Smooth muscle cell of the brain vasculature (primary cell): ENCODE results near the gene PPM1N.
"Not testable (repeated sequence)": the region's sequence is repeated elsewhere in the genome, so short reads cannot be mapped to it uniquely, and the experiment has no call there.

Experiments used
- DNase-seq: peaks from one replicate; pipeline ENCODE4 v3.0.0-alpha.2; 2012; ENCODE audit warnings: low read depth, low spot score

Gene PPM1N

DNA sequence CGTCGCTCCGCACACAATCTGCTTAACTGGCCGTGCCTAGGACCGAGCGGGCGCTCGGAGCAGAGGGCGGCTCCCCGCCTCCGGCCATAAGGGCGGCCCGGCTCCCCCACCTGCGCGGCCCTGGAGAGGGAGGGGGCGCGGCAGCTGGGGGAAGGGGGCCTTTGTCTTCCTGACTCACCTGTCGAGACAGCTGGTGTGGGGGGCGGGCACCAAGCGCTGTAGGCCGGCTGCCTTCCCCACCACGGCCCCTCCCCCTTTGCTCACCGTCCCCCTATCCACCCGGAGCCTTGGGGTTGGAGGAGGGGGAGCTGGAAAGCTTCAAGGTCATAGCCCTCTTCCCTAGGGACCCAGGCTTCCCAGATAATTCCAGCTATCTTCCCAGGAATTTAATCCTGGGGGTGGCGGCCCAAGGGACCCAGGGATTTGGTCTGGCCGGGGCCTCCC is 10.2 kb downstream of the PPM1N start:
- no peak for DNase-seq

DNA sequence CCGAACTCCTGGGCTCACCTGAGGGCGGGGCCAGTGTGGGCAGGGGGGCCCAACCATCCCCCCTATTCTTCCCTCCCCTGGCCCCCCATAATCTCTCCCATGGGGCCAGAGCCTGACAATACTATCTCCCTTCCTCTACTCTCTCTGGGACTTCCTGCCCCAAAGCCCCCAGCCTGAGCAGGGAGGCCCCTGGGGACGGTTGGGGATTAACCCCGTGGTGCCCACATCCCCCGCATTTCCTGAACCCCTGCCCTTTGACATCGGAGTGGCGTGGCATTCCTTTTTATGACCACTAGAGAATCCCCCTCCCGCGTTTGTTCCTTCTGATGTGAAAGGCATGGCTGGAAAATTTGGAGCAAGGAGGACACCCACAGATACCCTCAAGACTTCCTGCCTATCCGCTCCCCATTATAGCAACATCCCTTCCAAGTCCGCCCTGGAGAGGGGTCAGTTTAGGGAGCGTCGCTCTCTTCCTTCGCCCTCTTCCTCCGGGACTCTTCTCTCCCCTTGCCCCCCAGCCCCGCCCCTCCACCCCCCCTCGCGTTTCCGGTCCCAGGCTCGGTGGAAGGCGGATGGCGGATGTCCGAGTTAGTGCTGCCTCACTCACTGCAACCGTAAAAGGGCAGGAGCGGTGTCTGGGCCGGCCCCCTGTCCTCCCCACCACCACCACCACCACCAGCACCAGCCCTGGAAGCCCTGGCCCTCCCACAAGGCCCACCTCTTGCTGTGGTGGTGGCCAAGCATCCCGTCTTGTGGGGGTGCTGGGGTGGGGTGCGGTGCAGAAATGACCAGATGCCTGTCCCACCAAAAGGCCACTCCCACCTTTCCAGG is 10.8 kb downstream of the PPM1N start:
- no peak for DNase-seq

DNA sequence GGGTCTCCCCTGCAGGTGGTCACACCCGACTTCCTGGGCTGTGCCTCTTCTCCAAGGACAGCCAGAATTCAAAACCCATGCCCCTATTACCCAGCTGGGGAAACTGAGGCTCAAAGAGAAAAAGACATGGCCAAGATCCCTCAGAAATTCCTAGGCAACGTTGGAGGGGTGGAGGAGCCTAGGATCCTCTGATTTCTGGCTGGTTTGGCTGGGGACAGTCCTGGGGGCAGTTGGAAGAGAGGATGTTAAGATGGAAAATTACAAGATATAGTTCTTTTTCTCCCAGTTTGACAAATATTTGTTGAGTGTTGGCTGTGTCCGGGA is 11.4 kb downstream of the PPM1N start:
- DNase-seq, result no peak

DNA sequence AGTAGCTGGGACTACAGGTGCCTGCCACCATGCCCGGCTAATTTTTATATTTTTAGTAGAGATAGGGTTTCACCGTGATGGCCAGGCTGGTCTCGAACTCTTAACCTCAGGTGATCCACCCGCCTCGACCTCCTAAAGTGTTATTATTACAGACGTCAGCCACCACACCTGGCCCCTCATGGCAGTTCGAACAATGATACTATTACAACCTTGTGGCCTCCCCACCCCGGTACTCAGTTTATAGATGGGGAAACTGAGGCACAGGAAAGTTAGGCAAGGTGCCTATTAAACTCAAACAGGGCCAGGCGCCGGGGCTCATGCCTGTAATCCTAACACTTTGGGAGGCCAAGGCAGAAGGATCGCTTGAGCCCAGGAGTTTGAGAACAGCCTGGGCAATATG is 12.1 kb downstream of the PPM1N start:
- not testable (repeated sequence) for DNase-seq

DNA sequence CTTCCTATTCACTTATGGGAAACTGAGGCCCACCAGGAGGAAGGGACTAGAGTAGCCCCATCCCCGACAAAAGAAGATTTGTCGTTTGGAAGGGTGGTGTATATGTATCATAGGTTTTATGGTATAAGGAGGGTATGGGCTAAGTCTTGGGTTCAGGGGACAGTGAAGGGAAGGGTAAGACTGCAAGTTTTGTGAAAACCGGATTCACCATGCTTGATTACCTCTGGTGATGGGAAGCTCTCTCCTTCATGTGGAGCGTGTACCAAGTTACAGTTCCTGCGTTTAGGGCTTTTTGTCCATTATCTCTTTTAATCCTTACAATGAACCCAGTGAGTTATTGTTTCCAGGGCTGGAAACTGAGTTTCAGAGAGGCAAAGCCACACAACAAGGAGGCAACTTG is 12.8 kb downstream of the PPM1N start:
- DNase-seq, result no peak

DNA sequence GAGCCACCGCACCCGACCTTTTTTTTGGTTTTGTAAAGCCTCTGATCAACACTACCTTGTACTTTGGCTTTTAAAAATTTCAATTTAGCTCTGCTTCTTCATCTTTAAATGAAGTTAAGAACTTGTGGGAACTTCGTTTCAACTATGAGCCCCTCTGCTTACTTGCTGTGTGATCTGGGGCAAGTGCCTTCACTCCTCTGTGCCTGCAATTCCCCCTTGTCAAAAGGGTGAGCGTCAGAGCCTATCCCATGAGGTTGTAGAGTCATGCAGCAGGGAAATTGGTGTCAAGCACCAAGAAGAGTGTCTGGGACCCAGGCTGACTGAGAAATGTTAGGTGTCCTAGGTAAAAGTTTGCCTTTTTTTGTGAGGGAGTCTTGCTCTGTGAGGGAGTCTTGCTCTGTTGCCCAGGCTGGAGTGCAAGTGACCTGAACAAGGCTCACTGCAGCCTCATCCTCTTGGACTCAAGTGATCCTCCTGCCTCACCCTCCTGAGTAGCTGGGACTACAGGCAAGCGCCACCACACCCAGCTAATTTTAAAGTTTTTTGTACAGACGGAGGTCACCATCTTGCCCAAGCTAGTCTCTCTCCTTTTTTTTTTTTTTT is 14.7 kb downstream of the PPM1N start:
- DNase-seq, result no peak

DNA sequence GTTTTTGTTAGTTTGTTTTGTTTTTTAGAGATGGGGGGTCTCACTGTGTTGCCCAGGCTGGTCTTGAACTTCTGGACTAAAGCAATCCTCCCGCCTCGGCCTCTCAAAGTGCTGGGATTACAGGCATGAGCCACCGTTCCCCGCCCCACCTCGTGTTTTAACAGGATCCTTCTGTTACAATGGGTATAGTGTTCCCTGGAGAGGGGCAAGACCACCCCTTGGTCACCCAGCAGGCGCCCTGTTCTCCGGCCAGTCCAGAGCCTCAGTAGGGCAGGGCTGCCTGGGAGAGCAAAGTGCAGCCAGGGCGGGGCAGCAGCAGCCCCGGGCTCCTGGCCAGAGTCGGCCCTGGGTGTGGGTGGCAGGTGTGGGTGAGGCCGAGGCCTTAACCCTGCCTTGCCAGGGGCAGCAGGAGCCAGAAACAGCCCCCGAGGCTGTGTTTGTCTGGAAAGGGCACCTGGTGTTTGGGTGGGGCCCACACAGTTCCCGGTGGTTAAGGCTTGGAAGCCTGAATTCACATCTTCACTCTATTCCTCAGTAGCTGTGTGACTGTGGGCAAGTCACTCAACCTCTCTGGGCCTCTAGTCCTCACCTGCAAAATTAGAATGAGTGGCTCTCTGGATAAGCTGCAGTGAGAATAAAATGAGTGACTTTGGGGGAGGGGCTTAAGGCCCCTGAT is 16.3 kb downstream of the PPM1N start:
- no peak for DNase-seq

DNA sequence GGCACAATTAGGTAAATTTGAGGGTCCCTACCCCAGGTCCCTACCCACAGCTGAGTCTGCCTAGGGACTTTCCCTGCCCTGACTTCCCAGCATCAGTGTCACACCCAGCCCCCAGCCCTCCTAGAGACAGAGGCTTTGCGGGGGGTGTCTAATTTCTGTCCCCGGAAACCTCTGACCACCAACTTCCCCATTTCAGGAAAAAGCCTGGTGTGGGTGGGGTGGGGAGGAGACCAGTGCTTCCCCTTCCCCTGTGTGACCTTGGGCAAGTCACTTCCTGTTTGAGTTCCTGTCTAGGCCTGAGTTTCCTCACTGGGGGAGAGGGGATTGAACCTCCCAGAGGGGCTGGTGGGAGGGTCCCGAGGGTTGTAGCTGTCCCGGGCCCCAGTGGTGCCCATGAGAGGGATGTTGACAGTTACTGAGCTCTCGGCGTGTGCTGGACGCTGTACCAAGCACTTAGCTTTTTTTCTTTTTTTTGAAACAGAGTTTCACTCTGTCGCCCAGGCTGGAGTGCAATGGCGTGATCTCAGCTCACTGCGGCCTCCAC is 16.9 kb downstream of the PPM1N start:
- no peak for DNase-seq

DNA sequence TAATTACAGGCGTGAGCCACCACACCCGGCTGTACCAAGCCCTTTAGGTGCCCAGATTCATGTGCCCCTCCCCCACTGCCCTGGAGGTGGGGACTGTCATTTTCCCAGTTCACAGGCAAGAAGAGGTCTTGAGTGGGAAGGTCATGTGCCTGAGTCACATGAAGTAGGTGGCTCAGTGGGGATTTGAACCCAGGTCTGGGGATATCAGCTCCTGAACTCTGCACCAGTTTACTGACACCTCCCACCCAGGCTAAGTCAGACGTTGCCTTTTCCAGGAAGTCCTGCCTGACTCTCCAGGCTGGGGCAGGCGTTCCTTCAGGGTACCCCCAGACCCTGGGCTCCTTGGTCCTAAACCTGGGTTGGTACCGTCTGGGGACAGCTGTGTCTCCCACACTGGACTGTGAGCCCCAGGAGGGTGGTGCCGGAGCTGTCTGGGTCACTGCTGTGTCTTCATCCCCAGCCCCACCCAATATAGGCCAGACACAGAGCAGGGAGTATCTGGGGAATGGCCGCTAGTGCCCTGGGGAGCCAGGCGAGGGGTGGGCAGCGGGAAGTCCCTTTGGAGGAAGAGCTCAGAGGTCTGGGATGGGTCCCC is 17.7 kb downstream of the PPM1N start:
- no peak for DNase-seq

DNA sequence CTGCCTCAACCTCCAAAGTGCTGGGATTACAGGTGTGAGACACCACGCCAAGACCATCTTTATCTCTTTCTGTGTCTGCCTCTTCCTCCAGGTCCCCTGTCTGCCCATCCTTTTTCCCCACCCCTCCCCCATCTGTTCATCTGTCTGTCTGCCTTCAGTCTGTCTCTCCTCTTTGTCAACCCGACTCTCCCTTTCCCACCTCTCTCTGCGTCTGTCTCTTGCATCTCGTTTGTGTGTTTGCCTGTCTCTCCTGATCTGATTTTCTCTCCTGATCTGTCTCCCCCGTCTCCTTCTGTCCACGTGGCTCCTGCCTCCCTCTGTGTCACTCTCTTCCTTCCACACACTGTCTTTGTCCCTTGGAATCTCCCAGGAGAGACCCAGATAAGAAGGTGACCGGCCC is 19.0 kb downstream of the PPM1N start:
- no peak for DNase-seq

DNA sequence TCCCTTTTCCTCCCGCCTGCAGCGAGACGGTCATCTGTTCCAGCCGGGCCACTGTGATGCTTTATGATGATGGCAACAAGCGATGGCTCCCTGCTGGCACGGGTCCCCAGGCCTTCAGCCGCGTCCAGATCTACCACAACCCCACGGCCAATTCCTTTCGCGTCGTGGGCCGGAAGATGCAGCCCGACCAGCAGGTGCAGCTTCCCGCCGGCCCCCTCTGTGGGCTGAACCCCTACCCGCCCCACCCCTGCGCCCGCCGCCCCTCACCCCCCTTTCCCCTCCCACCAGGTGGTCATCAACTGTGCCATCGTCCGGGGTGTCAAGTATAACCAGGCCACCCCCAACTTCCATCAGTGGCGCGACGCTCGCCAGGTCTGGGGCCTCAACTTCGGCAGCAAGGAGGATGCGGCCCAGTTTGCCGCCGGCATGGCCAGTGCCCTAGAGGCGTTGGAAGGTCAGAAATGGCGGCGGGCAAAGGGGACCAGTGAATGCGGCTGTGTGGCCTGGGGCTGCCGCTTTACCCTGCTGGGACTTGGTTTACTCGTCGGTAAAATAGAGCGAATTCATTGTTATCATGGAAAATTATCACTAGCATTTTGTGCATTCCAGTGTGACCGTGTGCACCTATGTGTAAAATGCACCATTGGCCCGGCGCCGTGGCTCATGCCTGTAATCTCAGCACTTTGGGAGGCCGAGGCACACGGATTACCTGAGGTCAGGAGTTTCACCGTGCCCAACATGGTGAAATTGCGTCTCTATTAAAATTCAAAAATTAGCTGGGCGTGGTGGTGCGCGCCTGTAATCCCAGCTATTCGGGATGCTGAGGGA is 19.6 kb downstream of the PPM1N start:
- no peak for DNase-seq

DNA sequence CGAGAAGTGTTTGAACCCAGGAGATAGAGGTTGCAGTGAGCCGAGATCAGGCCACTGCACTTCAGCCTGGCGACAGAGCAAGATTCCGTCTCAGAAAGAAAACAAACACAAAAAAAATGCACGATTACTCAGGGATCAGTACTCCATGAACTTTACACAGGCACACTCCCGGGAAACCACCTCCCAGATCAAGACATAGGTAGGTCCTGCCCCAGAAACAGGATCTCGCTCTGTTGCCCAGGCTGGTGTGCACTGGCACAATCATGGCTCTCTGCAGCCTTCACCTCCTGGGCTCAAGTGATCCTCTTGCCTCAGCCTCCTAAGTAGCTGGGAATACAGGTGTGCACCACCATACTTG is 20.2 kb downstream of the PPM1N start:
- no peak for DNase-seq

DNA sequence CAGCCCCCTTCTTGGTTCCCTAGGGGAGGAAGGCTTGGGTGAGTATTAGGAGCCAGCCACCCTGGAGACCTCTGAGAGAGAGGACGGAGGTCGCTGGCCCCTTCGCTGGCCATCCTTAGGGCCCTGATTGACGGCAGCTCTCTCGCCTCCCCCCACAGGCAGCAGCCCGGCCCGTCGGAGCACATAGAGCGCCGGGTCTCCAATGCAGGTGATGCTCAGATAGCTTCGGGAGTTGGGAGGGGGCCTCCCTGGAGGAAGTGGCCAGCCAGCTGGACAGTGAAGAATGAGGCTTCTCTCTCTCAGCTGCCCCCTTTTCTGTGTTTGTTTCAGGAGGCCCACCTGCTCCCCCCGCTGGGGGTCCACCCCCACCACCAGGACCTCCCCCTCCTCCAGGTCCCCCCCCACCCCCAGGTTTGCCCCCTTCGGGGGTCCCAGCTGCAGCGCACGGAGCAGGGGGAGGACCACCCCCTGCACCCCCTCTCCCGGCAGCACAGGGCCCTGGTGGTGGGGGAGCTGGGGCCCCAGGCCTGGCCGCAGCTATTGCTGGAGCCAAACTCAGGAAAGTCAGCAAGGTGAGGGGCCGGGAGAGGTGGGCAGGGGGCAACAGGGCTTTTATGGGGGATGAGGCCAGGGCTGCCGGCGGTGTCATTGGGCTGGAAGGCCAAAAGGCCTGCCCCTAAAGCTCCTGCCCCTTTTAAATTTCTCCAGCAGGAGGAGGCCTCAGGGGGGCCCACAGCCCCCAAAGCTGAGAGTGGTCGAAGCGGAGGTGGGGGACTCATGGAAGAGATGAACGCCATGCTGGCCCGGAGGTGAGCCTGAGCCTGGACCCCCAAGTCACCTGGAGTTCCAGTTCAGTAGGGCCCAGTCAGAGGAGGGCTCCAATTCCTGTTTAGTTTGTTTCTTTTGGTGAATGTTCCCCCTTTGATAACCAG is 24.0 kb downstream of the PPM1N start:
- no peak for DNase-seq

DNA sequence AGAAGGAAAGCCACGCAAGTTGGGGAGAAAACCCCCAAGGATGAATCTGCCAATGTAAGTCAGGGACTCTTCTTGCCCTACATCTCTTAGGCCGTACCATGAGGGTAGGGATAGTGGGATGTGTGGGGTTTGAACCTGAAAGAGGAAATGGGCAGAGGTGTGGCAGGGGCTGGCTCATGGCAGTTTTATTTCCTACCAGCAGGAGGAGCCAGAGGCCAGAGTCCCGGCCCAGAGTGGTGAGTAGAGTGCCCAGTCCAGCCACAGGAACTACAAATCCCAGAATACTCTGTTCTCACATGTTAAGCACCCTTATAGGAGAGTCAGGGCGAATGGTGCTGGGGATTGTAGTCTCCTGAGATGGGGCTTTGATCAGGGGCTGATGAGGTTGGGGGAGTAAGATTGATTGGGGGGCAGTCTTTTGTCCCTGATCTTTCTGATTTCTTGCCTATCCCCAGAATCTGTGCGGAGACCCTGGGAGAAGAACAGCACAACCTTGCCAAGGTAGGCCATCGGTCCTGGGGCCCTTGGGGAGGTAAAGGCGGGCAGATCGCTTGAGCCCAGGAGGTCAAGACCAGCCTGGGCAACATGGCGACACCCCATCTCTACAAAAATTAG is 25.5 kb downstream of the PPM1N start:
- peak; percentile 67 for DNase-seq

DNA sequence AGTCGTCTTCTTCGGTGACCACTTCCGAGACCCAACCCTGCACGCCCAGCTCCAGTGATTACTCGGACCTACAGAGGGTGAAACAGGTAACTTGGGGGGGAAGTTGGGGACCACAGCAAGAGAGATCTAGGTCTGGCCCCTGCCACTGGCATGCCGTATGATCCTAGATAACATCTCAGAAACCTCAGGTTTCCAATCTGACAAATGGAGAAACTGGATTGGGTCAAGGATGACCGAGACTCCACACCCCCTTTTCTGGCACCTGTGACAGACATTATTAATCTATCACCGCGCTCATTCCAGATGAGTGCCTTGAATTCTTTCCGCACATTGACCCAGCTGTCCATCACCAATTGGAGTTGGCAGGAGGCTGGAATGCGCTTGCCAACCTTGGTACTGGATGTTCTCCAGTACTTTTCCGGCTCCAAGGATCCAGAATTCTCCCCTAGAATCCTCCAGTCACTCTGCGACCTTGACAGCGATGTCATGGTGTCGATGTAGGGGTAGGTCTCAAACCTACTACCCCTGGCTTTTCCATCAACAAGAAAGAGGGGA is 26.4 kb downstream of the PPM1N start:
- DNase-seq, result no peak

DNA sequence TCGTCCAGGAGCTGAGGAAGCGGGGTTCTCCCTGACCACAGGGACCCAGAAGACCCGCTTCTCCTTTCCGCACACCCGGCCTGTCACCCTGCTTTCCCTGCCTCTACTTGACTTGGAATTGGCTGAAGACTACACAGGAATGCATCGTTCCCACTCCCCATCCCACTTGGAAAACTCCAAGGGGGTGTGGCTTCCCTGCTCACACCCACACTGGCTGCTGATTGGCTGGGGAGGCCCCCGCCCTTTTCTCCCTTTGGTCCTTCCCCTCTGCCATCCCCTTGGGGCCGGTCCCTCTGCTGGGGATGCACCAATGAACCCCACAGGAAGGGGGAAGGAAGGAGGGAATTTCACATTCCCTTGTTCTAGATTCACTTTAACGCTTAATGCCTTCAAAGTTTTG is 27.9 kb downstream of the PPM1N start:
- DNase-seq, result no peak

DNA sequence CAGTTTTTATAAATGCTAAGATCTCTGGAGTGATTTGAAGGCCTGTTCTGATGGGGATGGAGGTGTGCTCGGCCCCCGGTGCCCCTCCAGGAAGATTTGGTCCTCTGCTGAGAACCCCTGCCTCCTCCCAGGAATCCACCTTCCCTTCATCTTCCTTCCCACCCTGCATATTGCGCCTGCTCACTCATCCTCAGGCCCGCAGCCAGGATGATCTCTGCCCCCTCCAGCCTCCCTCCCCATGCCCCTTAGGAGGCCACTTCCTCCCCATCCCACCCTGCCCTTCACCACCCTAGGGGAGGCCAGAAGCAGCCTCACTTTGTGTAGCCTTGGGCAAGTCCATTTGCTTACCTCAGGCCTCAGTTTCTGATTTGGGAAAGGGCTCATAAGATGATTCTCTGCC is 28.7 kb downstream of the PPM1N start:
- no peak for DNase-seq

DNA sequence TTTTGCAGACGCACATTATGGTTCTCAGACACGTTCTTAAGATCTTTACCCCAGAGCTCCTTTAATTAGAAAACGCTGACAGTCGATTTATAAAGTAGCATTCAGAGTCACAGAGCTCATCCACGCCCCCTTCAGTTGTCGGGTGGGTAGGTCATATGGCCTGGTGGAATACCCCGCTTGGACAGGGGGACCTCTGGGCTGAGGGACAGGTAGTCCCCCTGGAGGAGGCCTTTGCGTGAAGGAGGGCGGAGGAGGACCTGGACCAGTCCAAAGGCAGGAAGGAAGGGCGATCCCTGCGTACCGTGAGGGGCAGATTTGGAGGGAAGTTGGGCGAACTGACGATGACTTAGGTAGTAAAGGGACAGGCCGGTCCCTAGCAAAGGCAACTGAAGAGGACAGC is 29.5 kb downstream of the PPM1N start:
- no peak for DNase-seq

DNA sequence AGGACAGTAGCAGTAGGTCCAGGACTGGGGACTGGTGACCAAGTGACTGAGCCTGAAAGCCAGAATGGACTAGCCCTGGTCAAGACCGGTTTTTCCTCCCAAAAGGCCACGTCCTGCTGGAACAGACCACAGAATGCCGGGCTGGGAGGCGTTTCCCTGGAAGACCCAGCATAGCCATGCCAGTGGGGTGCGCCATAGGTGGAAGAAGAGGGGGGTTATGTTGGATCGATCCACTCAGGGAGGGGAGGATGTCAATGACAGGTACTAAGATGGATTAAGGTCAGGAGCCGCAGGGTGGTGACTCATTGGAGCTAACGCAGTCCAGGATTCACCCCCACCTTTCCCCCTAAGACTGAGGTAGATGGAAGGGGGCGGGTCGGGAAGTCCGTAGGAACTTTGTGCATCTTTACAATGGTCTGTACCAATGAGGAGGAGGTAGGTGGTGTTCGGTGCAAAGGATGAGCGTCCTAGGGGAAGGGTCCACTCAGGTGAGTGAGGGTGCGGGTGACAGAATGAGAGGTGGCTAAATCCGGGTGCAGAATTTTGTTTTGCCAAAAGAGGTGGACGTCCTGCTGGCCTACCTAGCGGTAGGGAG is 30.0 kb downstream of the PPM1N start:
- DNase-seq, result no peak
